Measurements from ENCODE around the gene NUDT16L1.

The NUDT16L1 gene

DNA sequence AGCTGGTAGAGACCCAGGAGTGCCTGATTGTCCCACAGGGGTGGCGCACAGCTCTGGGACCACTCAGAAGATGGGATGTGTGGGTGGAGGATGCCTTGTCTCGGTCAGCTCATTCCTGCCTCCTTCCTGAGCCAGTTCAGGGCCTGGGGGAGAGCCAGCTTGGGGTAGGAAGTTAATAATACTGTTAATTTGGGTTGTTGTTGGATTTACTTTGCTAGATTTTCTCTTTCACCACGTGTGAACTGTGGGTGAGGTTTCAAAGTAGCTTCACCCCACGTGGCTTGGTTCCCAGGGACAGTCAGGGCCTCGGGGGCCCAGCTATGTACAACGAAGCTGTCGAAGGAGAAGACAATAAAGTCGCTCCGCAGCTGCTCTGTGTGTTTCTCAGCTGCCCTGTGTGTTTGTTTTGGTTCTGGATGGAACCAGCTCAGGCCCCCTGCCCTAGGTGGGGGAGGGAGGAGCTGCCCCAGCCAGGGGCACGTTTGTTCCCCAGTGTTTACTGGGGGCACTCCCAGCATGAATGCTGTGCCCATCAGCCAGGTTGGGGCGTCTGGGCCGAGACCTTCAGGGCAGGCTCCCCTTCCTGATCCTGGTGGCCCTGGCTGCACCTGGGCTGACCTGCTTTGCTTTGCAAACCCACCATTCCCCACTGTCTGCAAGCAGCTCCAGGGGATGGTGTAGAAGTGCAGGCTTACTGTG is 2.3 kb downstream of the NUDT16L1 start:
- Histone ChIP-seq H3K4me1 (ENCODE audit: control insufficient read depth, insufficient read depth, low read length) (peaks cover 19% of the 10 kb centered on the region), H3K36me3 (ENCODE audit: control insufficient read depth, insufficient read depth, low read length) (peaks cover 16% of the 10 kb centered on the region), H3K9ac (ENCODE audit: low read length) (no peak overlapping the region), H3K4me3 (ENCODE audit: low read length) (no peak overlapping the region), H3K27me3 (ENCODE audit: control insufficient read depth, insufficient read depth, low read length) (no peaks in the 10 kb centered on the region), H3K9me3 (ENCODE audit: control insufficient read depth, low read length) (no peaks in the 10 kb centered on the region)

DNA sequence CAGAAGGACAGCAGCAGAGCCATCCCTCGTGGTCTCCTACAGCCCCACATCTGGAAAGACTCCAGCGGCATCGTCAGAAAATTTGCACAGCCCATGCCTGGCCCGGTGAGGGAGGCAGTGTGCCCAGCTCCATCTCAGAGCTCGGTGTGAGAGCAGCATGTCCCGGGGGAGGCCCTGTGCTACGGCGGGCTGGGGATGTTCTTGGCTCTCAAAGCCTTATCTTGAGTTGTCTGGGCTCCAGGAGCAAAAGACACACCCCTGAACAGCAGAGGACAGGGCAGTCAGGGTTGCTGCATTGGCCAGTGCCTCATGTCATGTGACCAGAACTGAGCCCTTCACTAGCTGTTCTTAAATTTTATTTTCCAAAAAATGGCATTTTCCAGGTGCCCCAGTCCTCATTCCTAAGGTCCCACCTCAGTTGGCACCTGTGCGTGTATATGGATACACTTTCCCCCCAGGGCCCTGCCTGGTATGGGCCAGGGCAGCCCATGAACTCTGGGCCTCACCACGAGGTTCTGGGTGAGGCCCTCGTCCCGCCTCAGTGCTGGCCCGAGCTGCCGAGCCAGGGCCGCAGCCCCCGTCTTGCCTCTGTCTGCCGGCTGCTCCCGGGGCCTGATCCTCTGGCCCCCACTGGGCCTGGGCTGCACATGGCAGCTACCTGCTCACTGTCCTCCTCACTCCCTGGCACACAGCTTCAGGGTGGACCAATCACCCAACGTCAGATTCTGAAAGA is 3.0 kb downstream of the NUDT16L1 start:
- no peaks in the 10 kb centered on the region for H3K9me3 ChIP-seq (ENCODE audit: control insufficient read depth, low read length)
- peaks cover 24% of the 10 kb centered on the region for H3K4me1 ChIP-seq (ENCODE audit: control insufficient read depth, insufficient read depth, low read length)
- no peaks in the 10 kb centered on the region for H3K27me3 ChIP-seq (ENCODE audit: control insufficient read depth, insufficient read depth, low read length)
- no peak overlapping the region for H3K9ac ChIP-seq (ENCODE audit: low read length)
- no peak overlapping the region for H3K4me3 ChIP-seq (ENCODE audit: low read length)
- peaks cover 18% of the 10 kb centered on the region for H3K36me3 ChIP-seq (ENCODE audit: control insufficient read depth, insufficient read depth, low read length)

DNA sequence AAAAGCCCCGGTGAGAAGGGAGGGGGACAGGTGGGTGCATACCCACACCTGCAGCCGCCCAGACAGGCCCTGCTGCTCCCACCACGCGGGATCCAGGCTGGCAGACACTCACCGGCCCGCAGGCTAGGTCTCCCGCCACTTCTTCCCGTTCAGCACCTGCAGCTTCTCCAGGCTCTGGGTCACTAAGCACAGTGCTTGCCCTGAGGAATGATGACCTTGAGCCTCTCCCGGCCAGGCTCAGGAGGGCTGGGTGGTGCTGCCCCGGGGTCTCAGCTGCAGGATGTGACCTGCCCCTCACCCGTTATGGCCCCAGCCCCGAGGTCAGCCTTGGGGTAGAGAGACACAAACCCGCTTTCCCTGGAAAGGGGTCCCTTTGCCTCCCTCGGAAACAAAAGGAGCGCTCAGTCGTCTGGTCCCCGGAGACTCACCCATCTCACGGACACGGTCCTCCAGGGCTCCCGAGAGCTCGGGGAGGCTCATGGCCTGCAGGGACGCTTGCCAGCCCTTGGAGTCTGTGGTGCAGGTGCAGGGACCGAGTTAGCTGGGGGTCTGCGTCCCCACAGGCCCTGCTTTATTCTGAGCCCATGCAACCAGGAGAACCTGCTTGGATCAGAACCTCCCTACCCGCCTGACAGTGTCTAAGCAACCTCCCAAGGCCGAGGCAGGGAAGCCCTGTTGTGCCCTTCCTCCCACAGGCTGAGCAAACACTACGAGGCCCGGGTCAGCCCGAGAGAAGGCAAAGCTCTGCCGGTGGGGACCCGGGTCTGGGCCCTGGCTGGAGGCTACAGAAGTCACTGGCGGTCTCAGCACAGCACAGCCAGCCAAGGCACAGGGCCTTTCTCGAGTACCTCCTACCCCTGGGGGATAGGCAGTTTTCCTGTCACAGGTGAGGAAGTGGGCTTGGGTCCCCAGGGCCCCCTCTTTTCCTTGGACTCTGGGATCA is 3.8 kb downstream of the NUDT16L1 start:
- Histone ChIP-seq H3K9me3 (ENCODE audit: control insufficient read depth, low read length) (no peaks in the 10 kb centered on the region), H3K9ac (ENCODE audit: low read length) (no peak overlapping the region), H3K36me3 (ENCODE audit: control insufficient read depth, insufficient read depth, low read length) (peaks cover 18% of the 10 kb centered on the region), H3K27me3 (ENCODE audit: control insufficient read depth, insufficient read depth, low read length) (no peaks in the 10 kb centered on the region), H3K4me1 (ENCODE audit: control insufficient read depth, insufficient read depth, low read length) (peaks cover 30% of the 10 kb centered on the region), H3K4me3 (ENCODE audit: low read length) (no peak overlapping the region)

DNA sequence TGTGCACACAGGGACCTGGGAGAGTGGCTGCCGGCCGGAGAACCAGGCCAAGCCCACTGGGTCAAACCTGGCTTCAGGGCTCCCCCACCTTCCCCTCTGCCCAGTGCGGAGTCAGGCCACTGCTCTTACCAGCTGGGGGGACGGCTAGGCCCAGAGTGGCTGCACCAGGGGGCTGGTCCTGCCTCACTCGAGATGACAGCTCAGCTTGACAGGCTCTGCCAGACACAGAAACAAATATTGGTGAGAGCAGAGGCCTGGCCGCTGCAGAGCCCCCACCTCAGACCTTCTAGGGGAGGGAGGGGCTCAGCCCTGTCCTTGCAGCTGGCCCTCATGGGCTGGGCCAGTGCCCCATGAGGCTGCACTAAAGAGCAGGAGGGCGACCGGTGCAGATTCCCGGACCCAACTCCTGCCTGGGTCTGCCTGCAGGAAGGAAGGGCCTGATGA is 4.5 kb downstream of the NUDT16L1 start:
- H3K9me3 ChIP-seq (ENCODE audit: control insufficient read depth, low read length) = no peaks in the 10 kb centered on the region
- H3K4me3 ChIP-seq (ENCODE audit: low read length) = no peak overlapping the region
- H3K9ac ChIP-seq (ENCODE audit: low read length) = no peak overlapping the region
- H3K36me3 ChIP-seq (ENCODE audit: control insufficient read depth, insufficient read depth, low read length) = peaks cover 18% of the 10 kb centered on the region
- peaks cover 23% of the 10 kb centered on the region for H3K4me1 ChIP-seq (ENCODE audit: control insufficient read depth, insufficient read depth, low read length)
- no peaks in the 10 kb centered on the region for H3K27me3 ChIP-seq (ENCODE audit: control insufficient read depth, insufficient read depth, low read length)

DNA sequence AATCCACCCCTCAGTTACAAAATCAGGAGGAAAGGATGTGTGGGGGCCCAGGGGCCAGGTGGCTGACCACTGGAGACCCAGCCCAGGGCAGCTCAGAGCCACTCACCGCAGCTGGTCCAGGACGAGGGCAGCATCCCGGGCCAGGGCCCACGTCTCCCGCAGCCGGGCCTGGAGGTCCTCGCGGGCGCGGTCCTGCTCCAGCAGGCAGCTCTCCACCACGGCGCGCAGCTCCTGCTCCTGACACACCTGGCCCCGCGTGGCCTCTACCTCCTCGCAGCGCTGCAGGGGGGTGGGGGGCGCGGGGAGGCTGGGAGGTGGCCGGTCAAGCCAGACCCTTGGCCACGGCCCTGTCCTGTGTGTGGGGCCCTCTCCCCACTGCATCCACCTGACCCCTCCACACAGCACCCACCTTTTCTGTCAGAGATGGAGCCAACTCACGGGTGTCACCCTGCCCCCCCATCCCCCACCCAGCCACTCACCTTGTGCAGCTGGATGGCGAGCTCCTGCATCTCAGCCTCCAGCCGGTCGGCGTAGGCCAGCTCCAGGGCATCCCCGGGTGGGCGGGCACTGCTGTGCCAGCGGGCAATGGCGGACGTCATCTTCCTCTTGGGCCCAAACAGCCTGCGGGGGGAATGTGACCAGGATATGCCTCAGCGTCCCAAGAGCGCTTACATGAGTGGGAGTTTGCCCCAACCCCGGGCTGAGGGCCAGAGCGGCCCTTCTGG is 5.1 kb downstream of the NUDT16L1 start:
- H3K4me3 ChIP-seq (ENCODE audit: low read length) = no peak overlapping the region
- H3K9ac ChIP-seq (ENCODE audit: low read length) = no peak overlapping the region
- peaks cover 19% of the 10 kb centered on the region for H3K4me1 ChIP-seq (ENCODE audit: control insufficient read depth, insufficient read depth, low read length)
- no peaks in the 10 kb centered on the region for H3K9me3 ChIP-seq (ENCODE audit: control insufficient read depth, low read length)
- no peaks in the 10 kb centered on the region for H3K27me3 ChIP-seq (ENCODE audit: control insufficient read depth, insufficient read depth, low read length)
- peaks cover 18% of the 10 kb centered on the region for H3K36me3 ChIP-seq (ENCODE audit: control insufficient read depth, insufficient read depth, low read length)

DNA sequence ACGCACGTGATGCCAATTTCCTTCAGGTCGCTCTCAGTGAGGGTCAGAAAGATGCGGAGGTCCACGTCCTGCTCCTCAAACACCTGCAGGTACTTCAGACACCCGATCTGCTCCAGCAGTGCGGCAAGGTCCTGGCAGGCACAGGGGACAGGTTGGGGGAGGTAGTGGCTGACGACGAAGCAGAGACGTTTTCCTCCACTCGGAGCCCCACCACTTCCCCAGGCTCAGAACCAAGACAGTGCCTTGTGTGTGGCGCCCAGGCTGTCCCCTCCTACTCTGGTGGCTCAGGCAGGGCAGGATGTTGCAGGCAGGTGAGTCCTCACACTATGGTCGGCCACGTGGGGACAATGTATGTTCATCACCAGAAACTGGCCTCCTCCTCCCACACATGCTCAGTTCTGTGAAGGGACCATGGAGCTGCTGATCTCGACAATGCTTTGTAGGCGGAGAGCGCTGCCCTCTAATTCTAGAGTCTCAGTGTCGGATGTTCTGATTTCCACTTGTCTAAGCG is 5.7 kb downstream of the NUDT16L1 start:
- peaks cover 19% of the 10 kb centered on the region for H3K4me1 ChIP-seq (ENCODE audit: control insufficient read depth, insufficient read depth, low read length)
- no peaks in the 10 kb centered on the region for H3K9me3 ChIP-seq (ENCODE audit: control insufficient read depth, low read length)
- H3K4me3 ChIP-seq (ENCODE audit: low read length) = no peak overlapping the region
- H3K9ac ChIP-seq (ENCODE audit: low read length) = no peak overlapping the region
- peaks cover 18% of the 10 kb centered on the region for H3K36me3 ChIP-seq (ENCODE audit: control insufficient read depth, insufficient read depth, low read length)
- H3K27me3 ChIP-seq (ENCODE audit: control insufficient read depth, insufficient read depth, low read length) = no peaks in the 10 kb centered on the region

DNA sequence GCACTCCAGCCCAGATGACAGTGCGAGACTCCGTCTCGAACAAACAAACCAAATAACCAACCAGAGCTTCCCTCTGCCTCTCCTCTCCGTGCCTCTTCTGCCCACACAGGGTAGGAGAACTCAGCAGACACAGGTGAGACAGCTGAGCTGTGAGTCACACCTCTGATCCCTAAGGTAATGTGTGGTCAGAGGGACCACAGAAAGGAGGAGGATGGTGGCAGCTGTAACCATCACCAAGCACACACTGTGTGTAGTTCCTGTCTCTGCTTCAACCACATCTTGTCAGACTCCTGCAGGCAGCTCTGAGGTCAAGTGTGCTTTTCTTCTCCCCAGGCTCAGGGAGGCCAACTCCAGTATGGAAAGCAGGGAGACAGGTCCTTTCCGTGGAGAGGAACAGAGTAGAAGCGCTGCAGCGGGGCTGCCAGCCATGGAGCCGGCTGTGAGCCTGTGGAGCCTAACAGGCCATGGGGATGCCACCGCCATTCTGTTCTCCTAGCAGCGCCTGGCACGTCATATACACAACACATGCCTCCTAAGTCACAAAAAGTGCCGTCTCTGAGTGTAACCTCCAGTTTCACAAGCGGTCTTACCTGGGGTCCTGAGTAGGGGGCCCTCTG is 7.1 kb downstream of the NUDT16L1 start:
- Histone ChIP-seq H3K4me3 (ENCODE audit: low read length) (no peak overlapping the region), H3K4me1 (ENCODE audit: control insufficient read depth, insufficient read depth, low read length) (peaks cover 12% of the 10 kb centered on the region), H3K27me3 (ENCODE audit: control insufficient read depth, insufficient read depth, low read length) (no peaks in the 10 kb centered on the region), H3K9me3 (ENCODE audit: control insufficient read depth, low read length) (no peaks in the 10 kb centered on the region), H3K9ac (ENCODE audit: low read length) (no peak overlapping the region), H3K36me3 (ENCODE audit: control insufficient read depth, insufficient read depth, low read length) (peaks cover 18% of the 10 kb centered on the region)

DNA sequence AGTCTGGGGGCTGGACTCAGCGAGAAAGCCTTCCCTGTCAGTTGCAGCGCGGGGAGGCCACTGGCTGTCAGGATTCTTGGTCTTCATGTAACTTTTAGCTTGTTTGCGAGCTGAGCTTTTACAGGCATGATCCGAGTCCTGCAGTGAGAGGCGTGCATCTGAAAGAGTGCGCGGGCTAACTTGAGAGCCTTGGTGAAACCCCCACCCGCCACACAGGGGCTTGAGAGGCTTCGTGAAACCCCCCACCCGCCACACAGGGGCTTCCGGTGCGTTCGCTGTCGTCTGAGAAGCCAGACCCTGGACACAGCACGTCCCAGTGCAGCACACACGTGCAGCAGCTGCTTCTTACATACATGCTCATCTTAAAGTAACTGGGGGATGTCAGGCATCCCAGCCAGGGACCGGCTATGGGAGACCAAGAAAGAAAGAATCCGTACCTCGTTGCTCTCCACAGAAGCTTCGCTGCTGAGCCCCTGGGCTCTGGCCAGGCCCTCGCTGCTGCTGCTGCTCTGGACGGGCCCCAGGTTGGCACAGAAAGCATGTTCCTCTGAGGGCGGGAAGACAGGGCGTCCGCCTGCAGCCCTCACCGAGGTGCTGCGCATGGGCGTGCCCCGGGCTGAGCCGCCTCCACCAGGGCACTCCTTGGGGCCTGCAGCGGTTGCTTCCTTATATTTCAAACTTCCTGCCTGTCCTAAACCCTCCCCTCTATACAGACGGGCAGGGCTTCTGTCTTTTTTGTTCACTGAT is 7.8 kb downstream of the NUDT16L1 start:
- Histone ChIP-seq H3K4me3 (ENCODE audit: low read length) (no peak overlapping the region), H3K27me3 (ENCODE audit: control insufficient read depth, insufficient read depth, low read length) (no peaks in the 10 kb centered on the region), H3K9me3 (ENCODE audit: control insufficient read depth, low read length) (no peaks in the 10 kb centered on the region), H3K9ac (ENCODE audit: low read length) (no peak overlapping the region), H3K36me3 (ENCODE audit: control insufficient read depth, insufficient read depth, low read length) (peaks cover 18% of the 10 kb centered on the region), H3K4me1 (ENCODE audit: control insufficient read depth, insufficient read depth, low read length) (peaks cover 12% of the 10 kb centered on the region)

DNA sequence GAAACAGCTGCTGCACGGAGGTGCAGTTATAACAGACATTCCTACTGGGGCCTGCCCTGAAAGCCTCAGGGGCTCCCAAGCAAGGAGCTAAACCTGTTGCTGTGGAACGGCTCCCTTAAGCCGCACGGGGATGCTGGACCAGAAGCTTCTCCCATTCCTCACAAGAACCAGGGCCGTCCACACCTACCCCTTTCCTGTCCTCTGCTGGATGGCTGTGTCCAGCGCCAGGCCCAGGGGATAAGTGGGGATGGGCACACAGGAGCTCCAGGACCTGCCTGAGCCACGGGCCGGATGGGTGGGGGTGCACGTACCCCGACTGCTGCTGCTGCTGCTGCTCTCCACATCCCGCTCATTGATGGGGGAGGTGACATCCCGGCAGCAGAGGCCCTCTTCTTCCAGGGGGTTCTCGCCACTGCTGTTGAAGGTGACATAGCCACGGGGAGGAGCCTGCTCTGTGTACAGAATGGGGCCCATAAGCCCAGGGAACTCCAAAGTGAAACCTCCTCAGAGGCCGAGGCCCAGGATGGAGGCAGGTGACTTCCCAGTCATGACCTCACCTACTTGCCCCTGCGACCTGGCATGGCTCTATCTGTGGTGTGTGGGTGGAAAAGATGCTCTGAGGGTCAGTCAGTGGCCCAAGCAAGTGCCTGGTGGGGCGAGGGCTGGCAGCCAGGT is 8.6 kb downstream of the NUDT16L1 start:
- Histone ChIP-seq H3K9ac (ENCODE audit: low read length) (peak overlapping the region; percentile 13), H3K4me1 (ENCODE audit: control insufficient read depth, insufficient read depth, low read length) (peaks cover 12% of the 10 kb centered on the region), H3K4me3 (ENCODE audit: low read length) (no peak overlapping the region), H3K27me3 (ENCODE audit: control insufficient read depth, insufficient read depth, low read length) (no peaks in the 10 kb centered on the region), H3K9me3 (ENCODE audit: control insufficient read depth, low read length) (no peaks in the 10 kb centered on the region), H3K36me3 (ENCODE audit: control insufficient read depth, insufficient read depth, low read length) (peaks cover 11% of the 10 kb centered on the region)

DNA sequence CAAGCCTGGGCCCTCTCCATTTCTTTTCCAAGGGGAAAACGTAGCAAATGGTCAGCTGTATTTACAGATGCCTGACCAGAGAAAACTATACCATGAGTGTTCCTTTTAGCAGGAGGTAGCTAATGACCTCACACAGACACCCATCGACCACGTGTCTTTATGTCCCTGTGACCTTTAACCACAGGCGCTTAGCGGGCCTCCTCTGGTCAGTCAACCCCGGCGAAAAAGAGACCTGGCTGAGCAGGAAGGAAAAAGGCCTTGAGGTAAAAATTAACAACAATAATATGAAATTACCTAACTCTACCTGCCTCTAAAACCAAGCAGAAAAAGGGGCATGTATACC is 9.1 kb downstream of the NUDT16L1 start:
- no peaks in the 10 kb centered on the region for H3K27me3 ChIP-seq (ENCODE audit: control insufficient read depth, insufficient read depth, low read length)
- H3K36me3 ChIP-seq (ENCODE audit: control insufficient read depth, insufficient read depth, low read length) = peaks cover 9% of the 10 kb centered on the region
- H3K4me1 ChIP-seq (ENCODE audit: control insufficient read depth, insufficient read depth, low read length) = peaks cover 12% of the 10 kb centered on the region
- H3K4me3 ChIP-seq (ENCODE audit: low read length) = no peak overlapping the region
- no peaks in the 10 kb centered on the region for H3K9me3 ChIP-seq (ENCODE audit: control insufficient read depth, low read length)
- peak overlapping the region; percentile 13 for H3K9ac ChIP-seq (ENCODE audit: low read length)

All from mucosa of stomach (tissue), 1 donor.